Nephron progenitor cell (in vitro differentiated cells): ENCODE results near the gene UBP1.
"Not testable (repeated sequence)": the region's sequence is repeated elsewhere in the genome, so short reads cannot be mapped to it uniquely, and the experiment has no call there.

ENCODE experiments used
- DNase-seq: peaks from one replicate; pipeline ENCODE4 v3.0.0; 2021
- H3K27ac Mint-ChIP-seq: 2 replicates; pipeline ENCODE4 v1.8.0; 2021; ENCODE audit warnings: mild to moderate bottlenecking, moderate library complexity, mixed read lengths
- H3K27me3 Mint-ChIP-seq: 2 replicates; pipeline ENCODE4 v1.8.0; 2021; ENCODE audit warnings: mild to moderate bottlenecking, low read depth, mixed read lengths; ENCODE audit not compliant: poor library complexity
- H3K36me3 Mint-ChIP-seq: 2 replicates; pipeline ENCODE4 v1.8.0; 2021; ENCODE audit warnings: low read depth, mixed read lengths
- H3K4me1 Mint-ChIP-seq: 2 replicates; pipeline ENCODE4 v1.8.0; 2021; ENCODE audit warnings: mixed read lengths
- H3K4me3 Mint-ChIP-seq: 2 replicates; pipeline ENCODE4 v1.8.0; 2021; ENCODE audit warnings: mild to moderate bottlenecking, moderate library complexity, mixed read lengths
- H3K9me3 Mint-ChIP-seq: 2 replicates; pipeline ENCODE4 v1.8.0; 2021; ENCODE audit warnings: mild to moderate bottlenecking, moderate library complexity, mixed read lengths
- CTCF ChIP-seq: fragments of 200-600 bp; sonication (generic); IDR thresholded peaks from 2 replicates; pipeline ENCODE4 v1.5.0; 2021; ENCODE audit warnings: antibody characterized with exemption

UBP1 gene

GRCh38 chr3:33355611-33356010 lies 84.6 kb downstream of the UBP1 start:
- Mint-ChIP-seq H3K27ac (no peak overlapping the region), H3K4me3 (no peak overlapping the region), H3K27me3 (peaks cover 3% of the 10 kb centered on the region), H3K4me1 (no peaks in the 10 kb centered on the region), H3K9me3 (no peaks in the 10 kb centered on the region), H3K36me3 (no peaks in the 10 kb centered on the region)
- TF ChIP-seq CTCF: no peak
- DNase-seq: no peak

- Mint-ChIP-seq H3K36me3 (peaks cover 6% of the 10 kb centered on the region), H3K4me3 (no peak overlapping the region), H3K9me3 (peaks cover 28% of the 10 kb centered on the region), H3K27ac (no peak overlapping the region), H3K27me3 (no peaks in the 10 kb centered on the region), H3K4me1 (no peaks in the 10 kb centered on the region)
- no peak for DNase-seq
- no peak for TF ChIP-seq CTCF
Observed at GRCh38 chr3:33339758-33340157, 100.4 kb downstream of the UBP1 start.

DNA sequence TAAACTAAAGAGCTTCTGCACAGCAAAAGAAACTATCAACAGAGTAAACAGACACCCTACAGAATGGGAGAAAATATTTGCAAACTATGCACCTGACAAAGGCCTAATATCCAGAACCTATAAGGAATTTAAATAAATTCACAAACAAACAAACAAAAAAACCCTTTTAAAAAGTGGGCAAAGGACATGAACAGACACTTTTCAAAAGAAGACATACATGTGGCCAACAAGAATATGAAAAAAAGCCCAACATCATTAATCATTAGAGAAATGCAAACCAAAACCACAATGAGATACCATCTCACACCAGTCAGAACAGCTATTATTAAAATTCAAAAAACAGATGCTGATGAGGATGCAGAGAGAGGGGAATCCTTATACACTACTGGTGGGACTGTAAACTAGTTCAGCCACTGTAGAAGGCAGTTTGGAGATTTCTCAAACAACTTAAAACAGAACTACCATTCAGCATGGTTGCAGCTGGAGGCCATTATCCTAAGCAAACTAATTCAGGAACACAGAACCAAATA lies 101.2 kb downstream of the UBP1 start:
- not testable (repeated sequence) for H3K27me3 Mint-ChIP-seq, H3K27ac Mint-ChIP-seq, H3K4me1 Mint-ChIP-seq, H3K4me3 Mint-ChIP-seq, DNase-seq
- peaks cover 13% of the 10 kb centered on the region for H3K36me3 Mint-ChIP-seq
- H3K9me3 Mint-ChIP-seq: peaks cover 36% of the 10 kb centered on the region
